Activated CD8-positive, alpha-beta T cell treated with anti-CD3 and anti-CD28 coated beads, Interleukin-2, amount 10 ng/mL, durations not matched to agents 7 days and 5 days (primary cell): ENCODE measurements around the gene SEL1L2. TPM values are rescaled to one million over a fixed set of nuclear protein-coding genes. Genes with fewer than 3 reads are reported as not detected.

Experiments
- ATAC-seq: fragments of 150-1000 bp; cut with Tn5 transposase; one replicate; pipeline ENCODE4 v1.10.0; 2021; ENCODE audit warnings: moderate library complexity
- CTCF ChIA-PET: fragments of 350-600 bp; sonication (Branson Sonifier 250); formaldehyde crosslinking; loops from one replicate; lab custom pipeline; 2021; ENCODE audit warnings: antibody characterized with exemption; lab: Charles Lee
- POLR2A ChIA-PET: fragments of 350-600 bp; sonication (Branson Sonifier 250); formaldehyde crosslinking; loops from one replicate; lab custom pipeline; 2021; ENCODE audit warnings: antibody characterized with exemption; lab: Charles Lee
- DNase-seq: peaks from one replicate; pipeline ENCODE4 v3.0.0-alpha.2; 2020
- H3K27ac Mint-ChIP-seq: one replicate; pipeline ENCODE4 v1.8.0; 2021; ENCODE audit warnings: mild to moderate bottlenecking, mixed read lengths
- H3K27me3 Mint-ChIP-seq: one replicate; pipeline ENCODE4 v1.8.0; 2021; ENCODE audit warnings: low read depth, mixed read lengths
- H3K36me3 Mint-ChIP-seq: one replicate; pipeline ENCODE4 v1.8.0; 2021; ENCODE audit warnings: low read depth, mixed read lengths
- H3K4me1 Mint-ChIP-seq: one replicate; pipeline ENCODE4 v1.8.0; 2021; ENCODE audit warnings: low read depth, mixed read lengths
- H3K4me3 Mint-ChIP-seq: one replicate; pipeline ENCODE4 v1.8.0; 2021; ENCODE audit warnings: mild to moderate bottlenecking, mixed read lengths
- H3K9me3 Mint-ChIP-seq: one replicate; pipeline ENCODE4 v1.8.0; 2022; ENCODE audit warnings: mixed read lengths; ENCODE audit not compliant: insufficient read depth
- total RNA-seq, 2 experiments: library from RNA; stranded (reverse); gene quantifications; one replicate each; pipeline ENCODE4 v1.2.3, GENCODE V29; 2021

The SEL1L2 gene
- total RNA-seq, 2 experiments from 2014 or later, result not detected

- DNase-seq, result no peak
- H3K4me3 Mint-ChIP-seq, result no peak overlapping the region
- ChIA-PET POLR2A (no interaction called here), CTCF (no interaction called here)
- no peaks in the 10 kb centered on the region for H3K27me3 Mint-ChIP-seq
- no peak overlapping the region for H3K27ac Mint-ChIP-seq
- H3K36me3 Mint-ChIP-seq, result no peaks in the 10 kb centered on the region
- H3K4me1 Mint-ChIP-seq, result no peaks in the 10 kb centered on the region
- no peaks in the 10 kb centered on the region for H3K9me3 Mint-ChIP-seq
- no peak for ATAC-seq
Observed at GRCh38 chr20:13858439-13858838, 132.0 kb downstream of the SEL1L2 start.

GRCh38 chr20:13857961-13858360 lies 132.5 kb downstream of the SEL1L2 start:
- CTCF ChIA-PET, result no interaction called here
- no peaks in the 10 kb centered on the region for H3K4me1 Mint-ChIP-seq
- no peaks in the 10 kb centered on the region for H3K36me3 Mint-ChIP-seq
- ATAC-seq, result no peak
- H3K27me3 Mint-ChIP-seq, result no peaks in the 10 kb centered on the region
- no peak for DNase-seq
- no peak overlapping the region for H3K27ac Mint-ChIP-seq
- POLR2A ChIA-PET, result no interaction called here
- H3K4me3 Mint-ChIP-seq, result no peak overlapping the region
- H3K9me3 Mint-ChIP-seq, result no peaks in the 10 kb centered on the region

- no peak for ATAC-seq
- Mint-ChIP-seq H3K9me3 (no peaks in the 10 kb centered on the region), H3K4me3 (no peak overlapping the region), H3K36me3 (no peaks in the 10 kb centered on the region), H3K27me3 (no peaks in the 10 kb centered on the region), H3K27ac (no peak overlapping the region), H3K4me1 (no peaks in the 10 kb centered on the region)
- no peak for DNase-seq
- ChIA-PET POLR2A (no interaction called here), CTCF (no interaction called here)
Observed at GRCh38 chr20:13857304-13857703, 133.1 kb downstream of the SEL1L2 start.

- ChIA-PET CTCF (no interaction called here), POLR2A (no interaction called here)
- H3K36me3 Mint-ChIP-seq, result no peaks in the 10 kb centered on the region
- no peak overlapping the region for H3K4me3 Mint-ChIP-seq
- DNase-seq (no peak), ATAC-seq (no peak)
- no peaks in the 10 kb centered on the region for H3K9me3 Mint-ChIP-seq
- H3K27ac Mint-ChIP-seq, result no peak overlapping the region
- no peaks in the 10 kb centered on the region for H3K4me1 Mint-ChIP-seq
- H3K27me3 Mint-ChIP-seq, result peaks cover 5% of the 10 kb centered on the region
Observed at GRCh38 chr20:13856354-13856753, 134.1 kb downstream of the SEL1L2 start.

GRCh38 chr20:13855613-13856012 lies 134.8 kb downstream of the SEL1L2 start:
- no peaks in the 10 kb centered on the region for H3K9me3 Mint-ChIP-seq
- H3K4me1 Mint-ChIP-seq, result no peaks in the 10 kb centered on the region
- CTCF ChIA-PET, result no interaction called here
- DNase-seq (no peak), ATAC-seq (no peak)
- H3K27ac Mint-ChIP-seq, result no peak overlapping the region
- POLR2A ChIA-PET, result no interaction called here
- no peak overlapping the region for H3K4me3 Mint-ChIP-seq
- peaks cover 5% of the 10 kb centered on the region for H3K27me3 Mint-ChIP-seq
- no peaks in the 10 kb centered on the region for H3K36me3 Mint-ChIP-seq

- ChIA-PET POLR2A (no interaction called here), CTCF (no interaction called here)
- ATAC-seq (no peak), DNase-seq (no peak)
- H3K4me3 Mint-ChIP-seq, result no peak overlapping the region
- H3K9me3 Mint-ChIP-seq, result no peaks in the 10 kb centered on the region
- H3K27ac Mint-ChIP-seq, result no peak overlapping the region
- H3K36me3 Mint-ChIP-seq, result no peaks in the 10 kb centered on the region
- H3K4me1 Mint-ChIP-seq, result no peaks in the 10 kb centered on the region
- peaks cover 9% of the 10 kb centered on the region for H3K27me3 Mint-ChIP-seq
Observed at GRCh38 chr20:13852306-13852705, 138.1 kb downstream of the SEL1L2 start.

- peaks cover 9% of the 10 kb centered on the region for H3K27me3 Mint-ChIP-seq
- H3K36me3 Mint-ChIP-seq, result no peaks in the 10 kb centered on the region
- no peaks in the 10 kb centered on the region for H3K4me1 Mint-ChIP-seq
- POLR2A ChIA-PET, result no interaction called here
- ATAC-seq (no peak), DNase-seq (no peak)
- H3K4me3 Mint-ChIP-seq, result no peak overlapping the region
- CTCF ChIA-PET, result no interaction called here
- no peak overlapping the region for H3K27ac Mint-ChIP-seq
- no peaks in the 10 kb centered on the region for H3K9me3 Mint-ChIP-seq
Observed at GRCh38 chr20:13851279-13851678, 139.1 kb downstream of the SEL1L2 start.

GRCh38 chr20:13844296-13844695 lies 146.1 kb downstream of the SEL1L2 start:
- ATAC-seq (no peak), DNase-seq (no peak)
- ChIA-PET POLR2A (no interaction called here), CTCF (no interaction called here)
- Mint-ChIP-seq H3K4me3 (no peak overlapping the region), H3K36me3 (no peaks in the 10 kb centered on the region), H3K27ac (no peak overlapping the region), H3K4me1 (no peaks in the 10 kb centered on the region), H3K9me3 (no peaks in the 10 kb centered on the region), H3K27me3 (no peaks in the 10 kb centered on the region)

- ATAC-seq (no peak), DNase-seq (no peak)
- H3K36me3 Mint-ChIP-seq, result no peaks in the 10 kb centered on the region
- POLR2A ChIA-PET, result no interaction called here
- CTCF ChIA-PET, result no interaction called here
- H3K4me3 Mint-ChIP-seq, result no peak overlapping the region
- H3K4me1 Mint-ChIP-seq, result no peaks in the 10 kb centered on the region
- no peaks in the 10 kb centered on the region for H3K27me3 Mint-ChIP-seq
- no peaks in the 10 kb centered on the region for H3K9me3 Mint-ChIP-seq
- no peak overlapping the region for H3K27ac Mint-ChIP-seq
Observed at GRCh38 chr20:13841206-13841605, 149.2 kb downstream of the SEL1L2 start.

- no peaks in the 10 kb centered on the region for H3K27me3 Mint-ChIP-seq
- POLR2A ChIA-PET, result no interaction called here
- CTCF ChIA-PET, result no interaction called here
Observed at GRCh38 chr20:13840093-13840465, 150.3 kb downstream of the SEL1L2 start.

GRCh38 chr20:13839421-13840092 lies 150.9 kb downstream of the SEL1L2 start:
- CTCF ChIA-PET, result no interaction called here
- no peak for ATAC-seq
- H3K4me1 Mint-ChIP-seq, result no peaks in the 10 kb centered on the region
- POLR2A ChIA-PET, result no interaction called here
- no peaks in the 10 kb centered on the region for H3K36me3 Mint-ChIP-seq
- H3K9me3 Mint-ChIP-seq, result no peaks in the 10 kb centered on the region
- no peaks in the 10 kb centered on the region for H3K27me3 Mint-ChIP-seq
- no peak for DNase-seq
- no peak overlapping the region for H3K27ac Mint-ChIP-seq
- no peak overlapping the region for H3K4me3 Mint-ChIP-seq

More at GRCh38 chr20:13840093-13840465, 150.3 kb downstream of the SEL1L2 start:
- Mint-ChIP-seq H3K27ac (no peak overlapping the region), H3K4me1 (no peaks in the 10 kb centered on the region), H3K9me3 (no peaks in the 10 kb centered on the region), H3K36me3 (no peaks in the 10 kb centered on the region), H3K4me3 (no peak overlapping the region)
- DNase-seq, result no peak
- no peak for ATAC-seq

- no peaks in the 10 kb centered on the region for H3K9me3 Mint-ChIP-seq
- no peaks in the 10 kb centered on the region for H3K36me3 Mint-ChIP-seq
- CTCF ChIA-PET, result no interaction called here
- no peak overlapping the region for H3K27ac Mint-ChIP-seq
- DNase-seq (no peak), ATAC-seq (no peak)
- no peaks in the 10 kb centered on the region for H3K4me1 Mint-ChIP-seq
- H3K4me3 Mint-ChIP-seq, result no peak overlapping the region
- H3K27me3 Mint-ChIP-seq, result no peaks in the 10 kb centered on the region
- POLR2A ChIA-PET, result no interaction called here
Observed at GRCh38 chr20:13838664-13839063, 151.8 kb downstream of the SEL1L2 start.

GRCh38 chr20:13831476-13831875 lies 158.9 kb downstream of the SEL1L2 start:
- H3K4me3 Mint-ChIP-seq, result no peak overlapping the region
- DNase-seq, result no peak
- ChIA-PET POLR2A (no interaction called here), CTCF (no interaction called here)
- peaks cover 11% of the 10 kb centered on the region for H3K27me3 Mint-ChIP-seq
- no peaks in the 10 kb centered on the region for H3K36me3 Mint-ChIP-seq
- H3K27ac Mint-ChIP-seq, result no peak overlapping the region
- no peaks in the 10 kb centered on the region for H3K9me3 Mint-ChIP-seq
- ATAC-seq, result no peak
- H3K4me1 Mint-ChIP-seq, result no peaks in the 10 kb centered on the region
